ENCODE results near the gene CNTN1.

Gene CNTN1

GRCh38 chr12:40691913-40692764 is at the start of gene CNTN1:
Gene CNTN1, plus strand, starts transcription at chr12:40692439.
- no peak for DNase-seq

GRCh38 chr12:40643506-40643905 is 48.7 kb upstream of the CNTN1 start:
- no peak for DNase-seq

- no peak for DNase-seq
Measured at GRCh38 chr12:40643976-40644375, 48.3 kb upstream of the CNTN1 start.

DNA sequence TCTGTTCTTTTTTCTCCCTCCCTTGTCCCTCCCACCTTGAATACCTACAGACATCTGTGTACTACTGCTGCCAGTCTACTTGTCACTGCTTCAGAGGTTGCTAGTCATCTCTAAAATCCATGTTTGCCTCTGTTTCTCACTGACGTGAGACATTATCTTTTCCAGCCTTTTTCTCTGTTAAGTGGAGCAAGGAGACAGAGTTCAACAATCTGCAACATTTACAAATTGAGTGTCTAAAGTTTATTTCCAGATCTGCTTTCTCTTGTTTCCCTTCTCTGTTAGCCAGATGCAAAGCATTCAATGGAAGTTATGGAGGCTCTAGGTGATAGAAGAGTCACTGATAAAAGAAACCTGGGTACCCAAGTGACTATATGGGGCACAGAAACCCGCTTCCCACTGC is 47.5 kb upstream of the CNTN1 start:
- DNase-seq = no peak

- DNase-seq = no peak
Measured at GRCh38 chr12:40645361-40645760, 46.9 kb upstream of the CNTN1 start.

DNA sequence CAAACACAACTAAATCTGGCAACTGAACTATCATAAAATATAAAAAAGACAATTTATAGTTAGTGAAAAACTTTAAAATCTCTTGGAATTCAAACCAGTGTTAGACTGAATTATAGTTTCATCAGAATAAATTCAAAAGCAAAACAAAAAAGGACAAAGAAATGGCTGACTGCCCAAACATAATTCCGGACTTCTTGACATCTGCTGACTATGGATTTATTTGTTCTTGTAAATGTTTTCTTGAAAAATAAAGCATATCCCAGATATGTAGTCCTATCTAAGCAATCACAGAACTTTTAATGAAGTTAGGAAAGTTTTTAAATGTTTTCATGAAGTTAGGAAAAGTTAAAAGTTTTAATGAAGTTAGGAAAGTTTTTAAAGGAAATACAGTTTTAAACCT is 45.8 kb upstream of the CNTN1 start:
- no peak for DNase-seq

DNA sequence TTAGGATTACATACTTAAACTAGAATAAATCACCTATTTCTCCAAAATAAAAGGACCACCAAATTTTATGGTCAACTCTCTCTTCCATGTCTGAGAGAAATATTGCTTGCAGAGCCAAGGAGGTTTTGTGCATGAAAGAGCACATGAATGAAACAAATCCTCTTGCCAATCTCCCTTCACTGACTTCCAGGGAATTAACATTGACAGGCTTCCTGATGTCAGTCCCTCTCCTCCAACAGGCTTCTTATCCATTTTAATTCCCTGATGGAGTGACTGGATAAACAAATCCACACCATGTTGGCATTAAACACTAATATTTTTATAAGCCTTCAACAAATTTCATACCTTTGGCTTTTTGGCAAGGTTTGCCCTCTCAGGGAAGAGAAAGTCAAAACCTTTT is 45.3 kb upstream of the CNTN1 start:
- no peak for DNase-seq

GRCh38 chr12:40647651-40648050 is 44.6 kb upstream of the CNTN1 start:
- no peak for DNase-seq

DNA sequence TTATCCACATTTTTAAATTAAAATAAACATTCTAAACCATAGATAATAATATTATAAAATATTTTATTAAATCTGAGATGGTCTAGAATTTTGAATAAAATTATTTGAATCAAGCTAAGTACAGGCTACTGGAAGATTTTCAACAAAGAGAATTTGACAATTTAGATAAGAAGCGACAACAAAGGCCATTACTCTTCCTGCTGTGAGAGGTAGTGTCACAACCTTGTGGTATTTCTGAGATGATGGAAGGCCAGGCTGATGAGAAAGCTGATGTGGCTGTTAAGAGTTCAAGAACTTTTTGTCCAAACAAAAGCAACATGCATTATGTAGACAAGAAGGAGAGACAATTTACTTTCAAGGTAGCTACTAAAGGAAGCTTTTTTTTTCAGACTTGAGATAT is 43.7 kb upstream of the CNTN1 start:
- DNase-seq = no peak

- DNase-seq = no peak
Measured at GRCh38 chr12:40650038-40650704, 42.1 kb upstream of the CNTN1 start.

DNA sequence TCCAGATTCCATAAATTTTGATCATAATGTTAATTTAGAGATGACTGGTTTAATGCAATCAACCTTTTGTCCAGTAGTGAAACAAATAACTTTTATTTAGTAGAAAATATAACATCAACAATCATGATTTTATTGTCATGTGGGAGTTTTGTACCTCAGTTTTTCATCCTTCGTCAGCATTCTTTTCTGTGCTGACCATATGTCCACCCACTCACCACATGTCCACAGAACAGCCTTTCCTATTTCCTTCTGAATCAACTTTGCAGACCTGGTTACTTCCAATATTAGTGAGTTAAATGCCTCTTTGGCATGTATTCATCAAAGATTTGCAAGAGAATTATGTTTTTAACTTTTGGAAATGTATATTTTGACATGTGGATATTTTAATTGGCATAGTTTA is 36.8 kb upstream of the CNTN1 start:
- DNase-seq = no peak

GRCh38 chr12:40662366-40662765 is 29.9 kb upstream of the CNTN1 start:
- DNase-seq = no peak

DNA sequence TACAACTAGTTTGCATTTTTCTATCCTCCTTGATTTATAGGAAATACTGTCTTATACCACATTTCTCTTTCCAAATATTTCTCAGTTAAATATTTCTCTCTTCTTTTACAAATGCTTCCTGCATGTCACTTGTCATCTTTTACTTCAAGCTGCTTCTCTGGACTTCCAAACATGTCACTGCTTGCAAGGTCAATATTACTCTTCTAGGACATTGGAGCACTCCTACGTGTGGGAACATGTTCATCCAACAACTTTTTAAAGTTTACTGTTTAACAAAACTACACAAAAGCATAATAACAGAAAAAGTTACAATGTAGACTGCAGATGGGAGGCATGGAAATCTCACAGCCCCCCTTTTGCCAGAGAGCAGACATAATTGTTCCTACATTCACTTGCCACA is 28.5 kb upstream of the CNTN1 start:
- DNase-seq = no peak

GRCh38 chr12:40668099-40668529 is 24.1 kb upstream of the CNTN1 start:
- DNase-seq = no peak

GRCh38 chr12:40672741-40673271 is 19.4 kb upstream of the CNTN1 start:
- no peak for DNase-seq

DNA sequence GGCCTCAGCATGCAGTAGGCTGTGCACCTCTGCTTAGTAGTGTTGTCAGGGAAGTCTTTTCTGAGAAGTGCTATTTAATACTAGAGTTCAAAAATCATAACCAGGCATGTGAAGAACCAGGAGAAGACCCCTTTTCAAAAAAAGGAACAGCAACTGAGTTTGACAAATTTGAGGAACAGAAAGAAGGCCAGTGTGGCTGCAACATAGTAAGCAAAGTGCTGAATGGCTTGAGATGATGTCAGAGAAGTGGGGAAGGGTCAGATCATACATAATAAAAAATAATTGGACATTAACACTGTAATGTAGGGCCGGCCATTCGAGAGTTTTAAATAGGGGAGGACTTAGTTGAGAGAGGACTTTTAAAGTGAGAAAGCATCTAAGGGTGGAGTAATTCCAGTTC is 11.1 kb upstream of the CNTN1 start:
- DNase-seq = no peak

GRCh38 chr12:40684986-40685385 is 7.3 kb upstream of the CNTN1 start:
- no peak for DNase-seq

DNA sequence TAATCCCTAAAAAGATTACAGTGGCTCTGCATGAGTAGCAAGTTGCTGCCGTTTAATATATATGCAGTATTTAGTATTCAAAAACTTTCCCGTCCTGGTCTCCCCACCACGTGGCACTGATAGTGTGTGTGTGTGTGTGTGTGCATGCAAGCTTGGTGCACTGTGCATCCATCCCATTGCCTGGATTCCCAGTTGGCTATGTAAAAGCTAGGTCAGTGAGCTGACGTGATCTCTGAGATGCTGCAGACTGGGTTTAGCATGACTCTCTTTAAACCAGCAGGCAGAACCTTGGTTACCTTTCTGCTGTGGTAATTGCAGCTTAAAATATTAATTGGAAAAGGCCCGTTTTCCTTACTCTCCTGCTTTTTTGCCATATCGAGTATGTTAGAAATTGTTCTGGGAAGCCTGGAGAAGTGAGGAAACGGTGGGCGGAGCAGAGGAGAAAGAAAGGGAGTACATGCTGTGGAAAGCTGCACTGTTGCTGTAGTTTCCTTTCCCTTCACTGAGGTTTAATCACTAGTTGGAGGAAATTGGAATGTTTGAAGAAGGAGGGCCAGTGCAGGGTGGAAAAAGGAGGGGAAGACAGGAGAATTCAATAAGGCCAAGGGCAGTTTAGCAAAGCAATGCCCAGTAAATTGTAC is 4.0 kb upstream of the CNTN1 start:
- DNase-seq = no peak

DNA sequence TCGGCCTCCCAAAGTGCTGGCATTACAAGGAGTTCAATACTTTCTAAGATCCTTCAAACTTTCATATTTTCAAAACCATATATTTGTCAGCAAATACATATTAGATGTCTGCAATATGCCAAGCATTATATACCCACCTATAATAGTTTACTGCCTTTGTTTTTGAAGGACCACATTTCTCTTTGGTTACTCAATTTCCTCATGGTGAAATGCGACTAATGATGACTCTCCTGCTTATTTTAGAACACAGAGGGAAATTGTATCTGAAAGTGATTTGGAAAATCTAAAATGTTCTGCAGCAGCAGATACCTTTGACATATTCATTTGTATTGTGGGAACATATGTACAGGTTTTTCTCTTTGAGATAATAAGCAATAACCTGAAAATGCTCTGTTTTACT is 2.7 kb upstream of the CNTN1 start:
- DNase-seq = no peak

- no peak for DNase-seq
Measured at GRCh38 chr12:40692765-40693206, 547 bp downstream of the CNTN1 start.

DNA sequence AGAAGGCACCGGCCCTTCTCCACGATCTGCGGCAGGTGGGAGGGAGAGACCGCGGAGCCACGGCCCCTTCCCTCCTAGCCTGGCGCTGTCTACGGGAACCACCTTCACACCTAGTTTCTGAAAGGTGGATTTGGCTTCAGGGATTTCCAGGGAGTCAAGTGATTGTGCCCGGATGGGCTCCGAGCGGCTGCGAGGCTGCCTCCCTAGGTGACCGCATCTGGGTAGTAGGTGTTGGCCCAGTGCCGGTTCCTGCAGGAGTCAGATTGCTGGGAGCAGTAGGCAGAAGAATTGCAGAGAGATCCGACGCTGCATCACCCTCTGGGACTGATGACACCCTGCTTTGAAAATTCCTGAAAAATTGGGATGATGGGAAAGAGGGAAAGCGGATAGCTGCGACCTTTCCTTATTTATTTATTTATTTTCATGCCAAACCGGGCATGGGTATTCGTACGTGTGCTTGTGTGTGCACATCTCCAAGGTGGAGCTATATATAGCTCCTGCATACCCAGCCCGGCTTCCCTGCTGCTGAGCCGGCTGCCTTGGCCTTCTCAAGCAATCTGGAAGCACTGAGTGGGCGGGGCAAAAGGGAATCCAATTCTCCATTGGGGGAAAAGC is 1.1 kb downstream of the CNTN1 start:
- DNase-seq = no peak

DNA sequence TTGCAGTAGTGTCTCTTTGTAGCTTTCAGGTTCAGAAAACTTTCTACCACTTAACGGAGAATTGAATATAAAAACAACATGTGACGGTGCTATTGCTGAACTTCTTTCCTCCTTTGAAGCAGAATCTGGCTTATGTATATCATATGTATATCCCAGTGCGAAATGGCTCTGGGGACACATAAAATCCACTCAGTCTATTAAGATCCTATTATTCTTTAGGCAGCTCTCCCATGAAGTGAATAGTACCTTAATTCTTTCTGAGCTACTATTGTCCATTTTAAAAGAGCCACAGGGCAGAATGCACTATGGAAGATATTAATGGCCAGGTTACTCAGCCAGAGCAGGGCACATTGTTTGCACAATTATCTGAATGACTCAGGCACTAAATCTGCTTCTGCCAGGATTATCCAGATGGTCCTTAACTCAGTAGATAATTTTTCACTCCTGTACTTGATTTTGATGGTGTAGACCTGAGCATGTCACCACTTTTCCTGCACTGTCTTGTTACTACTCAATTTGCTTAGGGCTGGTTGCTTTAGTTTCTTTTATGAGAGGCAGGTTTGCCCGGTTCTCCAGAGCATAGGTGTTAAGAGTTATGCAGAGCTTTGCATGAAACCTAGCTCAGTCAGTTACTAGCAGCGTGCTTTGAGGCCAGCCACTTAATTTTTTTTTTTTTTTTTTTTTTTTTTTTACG is 5.5 kb downstream of the CNTN1 start:
- DNase-seq = no peak

DNA sequence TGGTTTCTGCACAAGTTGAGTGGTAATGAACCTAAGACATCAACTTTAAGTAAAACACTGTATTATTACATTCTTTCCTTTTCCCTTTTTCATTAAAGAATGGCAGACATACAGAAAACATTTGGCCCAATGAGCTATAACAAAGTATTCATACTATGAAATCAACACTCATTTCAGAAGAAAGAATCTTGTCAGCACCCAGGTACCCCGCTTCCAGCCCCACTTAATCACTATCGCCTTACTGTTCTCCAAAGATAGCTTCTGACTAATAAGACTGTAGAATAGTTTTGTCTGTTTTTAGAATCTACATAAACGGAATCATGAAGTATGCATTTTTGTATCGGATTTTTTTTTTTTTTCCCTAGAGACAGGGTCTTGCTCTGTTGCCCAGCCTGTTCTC is 9.5 kb downstream of the CNTN1 start:
- DNase-seq = no peak
